DMS 273 (cell line): ENCODE measurements around the gene LSM6.

Experiments
- DNase-seq: peaks from one replicate; lab custom pipeline; 2025; ENCODE audit not compliant: unreplicated experiment; lab: John Stamatoyannopoulos, UW

LSM6 gene

GRCh38 chr4:146175541-146176453, at the start of gene LSM6:
TSS of gene LSM6 (plus strand) at chr4:146175718. CDS start at chr4:146182922, 7,204 bp downstream.
- peak; percentile 90 for DNase-seq

GRCh38 chr4:146132445-146132844, 43.1 kb upstream of the LSM6 start:
- DNase-seq: no peak

- peak; percentile 67 for DNase-seq
Observed at GRCh38 chr4:146134761-146135445, 40.6 kb upstream of the LSM6 start.

GRCh38 chr4:146135941-146136340, 39.6 kb upstream of the LSM6 start:
- DNase-seq: no peak

GRCh38 chr4:146142768-146143167, 32.8 kb upstream of the LSM6 start:
- DNase-seq: no peak

GRCh38 chr4:146143888-146144287, 31.6 kb upstream of the LSM6 start:
- no peak for DNase-seq

GRCh38 chr4:146146918-146147317, 28.6 kb upstream of the LSM6 start:
- no peak for DNase-seq

GRCh38 chr4:146148021-146148420, 27.5 kb upstream of the LSM6 start:
- no peak for DNase-seq

- no peak for DNase-seq
Observed at GRCh38 chr4:146154057-146154456, 21.5 kb upstream of the LSM6 start.

GRCh38 chr4:146155152-146155724, 20.3 kb upstream of the LSM6 start:
- no peak for DNase-seq

GRCh38 chr4:146158036-146158745, 17.3 kb upstream of the LSM6 start:
- DNase-seq: no peak

- no peak for DNase-seq
Observed at GRCh38 chr4:146159384-146160058, 16.0 kb upstream of the LSM6 start.

GRCh38 chr4:146161243-146161642, 14.3 kb upstream of the LSM6 start:
- no peak for DNase-seq

GRCh38 chr4:146165221-146165620, 10.3 kb upstream of the LSM6 start:
- DNase-seq: no peak

- no peak for DNase-seq
Observed at GRCh38 chr4:146165840-146166239, 9.7 kb upstream of the LSM6 start.

- DNase-seq: no peak
Observed at GRCh38 chr4:146170149-146170548, 5.4 kb upstream of the LSM6 start.

- no peak for DNase-seq
Observed at GRCh38 chr4:146176891-146177290, 1.4 kb downstream of the LSM6 start.

- DNase-seq: no peak
Observed at GRCh38 chr4:146178126-146178525, 2.6 kb downstream of the LSM6 start.

- no peak for DNase-seq
Observed at GRCh38 chr4:146179784-146180370, 4.4 kb downstream of the LSM6 start.

- no peak for DNase-seq
Observed at GRCh38 chr4:146182443-146182842, 6.9 kb downstream of the LSM6 start.
